GM12865 (cell line): ENCODE data around the gene SLC25A29.
"Not testable (repeated sequence)": the region's sequence is repeated elsewhere in the genome, so short reads cannot be mapped to it uniquely, and the experiment has no call there.

Experiments
- DNase-seq: peaks from one replicate; pipeline ENCODE4 v3.0.0; 2010; ENCODE audit warnings: low read depth
- H3K4me3 ChIP-seq: 2 replicates; pipeline ENCODE4 v1.5.1; 2011; ENCODE audit warnings: mild to moderate bottlenecking, low read depth, low read length, control low read depth
- CTCF ChIP-seq: IDR thresholded peaks from 2 replicates; pipeline ENCODE4 v1.5.1; 2011; ENCODE audit warnings: low read length, control low read depth, low read depth, inconsistent platforms; ENCODE audit not compliant: insufficient read depth; ENCODE audit errors: missing control alignments

Gene SLC25A29

GRCh38 chr14:100292301-100292775 is 13.9 kb downstream of the SLC25A29 start:
- H3K4me3 ChIP-seq = no peak overlapping the region
- TF ChIP-seq CTCF = no peak
- no peak for DNase-seq

GRCh38 chr14:100291305-100292075 is 14.8 kb downstream of the SLC25A29 start:
- no peak for DNase-seq
- no peak overlapping the region for H3K4me3 ChIP-seq
- TF ChIP-seq CTCF = no peak

DNA sequence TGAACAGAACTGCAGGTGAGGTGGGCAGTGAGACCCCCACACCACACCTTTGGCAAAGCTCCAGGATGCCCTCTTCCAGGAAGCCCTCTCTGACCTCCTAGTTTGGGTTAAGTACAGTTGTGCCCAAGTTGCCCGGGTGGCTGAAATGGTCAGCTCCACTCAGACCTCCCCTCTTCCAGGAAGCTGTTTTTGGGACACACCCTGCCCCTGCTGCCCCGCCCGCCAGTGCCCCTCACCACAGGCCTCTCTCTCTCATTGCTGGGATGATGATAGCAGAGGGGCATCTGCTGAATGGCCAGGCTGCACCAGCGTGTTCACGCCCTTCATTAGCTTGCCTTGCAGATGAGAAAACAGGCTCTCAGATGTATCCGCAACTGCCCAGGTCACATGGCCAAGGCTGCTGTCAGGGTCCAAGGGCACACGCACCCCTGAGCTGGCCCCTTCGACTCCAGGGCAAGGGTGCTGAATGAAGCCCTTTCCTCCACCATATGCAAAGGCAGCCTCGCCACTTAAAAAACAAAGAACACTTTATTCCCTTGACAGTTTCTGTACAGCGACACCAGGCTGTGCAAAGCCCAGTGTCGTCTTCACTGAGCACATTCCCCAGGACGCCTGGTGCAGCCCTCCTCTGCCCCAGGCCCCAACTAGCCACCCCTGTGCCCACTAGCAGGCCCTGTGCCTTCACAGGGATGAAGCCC is 15.5 kb downstream of the SLC25A29 start:
- no peak for DNase-seq
- no peak for TF ChIP-seq CTCF
- H3K4me3 ChIP-seq = no peak overlapping the region

DNA sequence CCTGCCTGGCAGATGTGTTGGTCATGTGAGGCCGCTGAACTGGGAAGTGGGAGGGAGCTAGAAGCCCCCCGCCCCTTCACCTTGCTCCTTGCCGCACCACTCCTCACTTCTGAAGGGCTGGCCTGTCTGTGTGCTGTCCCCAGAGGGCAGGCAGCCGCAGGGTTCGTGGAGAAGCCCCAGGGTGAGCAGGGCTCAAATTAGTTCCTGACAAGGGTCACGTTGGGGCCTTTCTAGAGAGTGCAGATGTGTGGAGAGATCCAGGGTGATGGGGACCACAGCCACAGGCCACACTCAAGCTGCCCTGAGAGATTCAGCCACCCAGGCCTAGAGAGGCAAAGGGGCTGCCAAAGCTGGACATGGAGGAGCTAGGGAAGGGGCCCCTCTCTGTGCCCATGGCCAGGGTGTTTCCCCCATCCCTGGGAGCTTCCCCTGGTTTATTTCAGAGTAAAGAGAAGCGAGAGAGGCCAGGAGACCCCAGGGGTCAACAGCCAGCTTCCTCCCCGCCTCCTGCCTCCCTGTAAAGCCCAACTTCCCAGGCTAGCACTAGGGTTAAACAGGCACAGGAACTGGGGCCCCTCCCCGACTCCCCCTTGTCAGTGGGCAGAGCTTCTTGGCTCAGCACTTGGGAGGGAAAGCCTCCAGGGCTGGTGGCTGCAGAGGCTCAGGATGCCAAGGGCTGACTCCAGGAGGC is 16.2 kb downstream of the SLC25A29 start:
- no peak overlapping the region for H3K4me3 ChIP-seq
- TF ChIP-seq CTCF = no peak
- DNase-seq = no peak

- DNase-seq = no peak
- H3K4me3 ChIP-seq = no peak overlapping the region
- no peak for TF ChIP-seq CTCF
Measured at GRCh38 chr14:100288382-100289185, 17.7 kb downstream of the SLC25A29 start.

DNA sequence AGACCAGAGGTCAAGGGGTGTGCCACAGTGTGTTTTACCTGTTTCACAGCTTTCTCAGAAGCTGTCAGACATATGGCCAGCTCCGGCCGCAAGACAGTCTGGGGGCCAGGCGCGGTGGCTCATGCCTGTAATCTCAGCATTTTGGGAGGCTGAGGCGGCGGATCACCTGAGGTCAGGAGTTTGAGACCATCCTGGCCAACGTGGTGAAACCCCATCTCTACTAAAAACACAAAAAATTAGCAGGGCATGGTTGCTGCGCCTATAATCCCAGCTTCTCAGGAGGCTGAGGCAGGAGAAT is 18.3 kb downstream of the SLC25A29 start:
- not testable (repeated sequence) for DNase-seq, H3K4me3 ChIP-seq
